ENCODE data around the gene TMEM106B.

The TMEM106B gene

DNA sequence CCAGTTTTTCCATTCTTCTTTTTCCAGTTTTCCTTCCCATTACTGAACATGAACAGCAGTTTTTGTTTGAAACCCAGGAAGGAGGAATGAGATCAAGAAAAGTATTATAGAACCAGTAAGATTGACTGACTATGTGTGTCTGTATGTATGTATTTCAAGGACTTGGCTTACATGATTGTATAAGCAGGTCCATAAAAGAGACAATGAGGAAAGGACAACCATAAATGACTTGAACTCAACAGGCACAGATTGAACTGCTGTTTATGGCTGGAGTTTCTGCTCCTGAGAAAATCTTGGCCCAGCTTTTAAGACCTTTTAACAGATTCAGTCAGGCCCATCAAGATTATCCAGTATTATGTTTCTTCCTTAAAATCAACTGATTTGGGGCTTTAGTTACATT is 39.1 kb downstream of the TMEM106B start:
- no peak overlapping the region for H3K4me3 ChIP-seq (ENCODE audit: low read length)
- H3K27me3 ChIP-seq (ENCODE audit: control insufficient read depth, low read length): no peaks in the 10 kb centered on the region
- no peak overlapping the region for H3K4me2 ChIP-seq (ENCODE audit: low read length)
- H3K27ac ChIP-seq (ENCODE audit: low read depth, low read length): no peak overlapping the region
- no peaks in the 10 kb centered on the region for H3K9me3 ChIP-seq (ENCODE audit: control insufficient read depth, insufficient read depth, low read length)
- H3K4me1 ChIP-seq (ENCODE audit: control insufficient read depth, low read length): no peaks in the 10 kb centered on the region
- H3K9me2 ChIP-seq (replicated peaks; ENCODE audit: control insufficient read depth, low read length): no peaks in the 10 kb centered on the region
- no peaks in the 10 kb centered on the region for H3K36me3 ChIP-seq (ENCODE audit: control insufficient read depth, low read length)
- H3K79me2 ChIP-seq (ENCODE audit: control insufficient read depth, low read length): no peaks in the 10 kb centered on the region
- TF ChIP-seq, protein P1, sequence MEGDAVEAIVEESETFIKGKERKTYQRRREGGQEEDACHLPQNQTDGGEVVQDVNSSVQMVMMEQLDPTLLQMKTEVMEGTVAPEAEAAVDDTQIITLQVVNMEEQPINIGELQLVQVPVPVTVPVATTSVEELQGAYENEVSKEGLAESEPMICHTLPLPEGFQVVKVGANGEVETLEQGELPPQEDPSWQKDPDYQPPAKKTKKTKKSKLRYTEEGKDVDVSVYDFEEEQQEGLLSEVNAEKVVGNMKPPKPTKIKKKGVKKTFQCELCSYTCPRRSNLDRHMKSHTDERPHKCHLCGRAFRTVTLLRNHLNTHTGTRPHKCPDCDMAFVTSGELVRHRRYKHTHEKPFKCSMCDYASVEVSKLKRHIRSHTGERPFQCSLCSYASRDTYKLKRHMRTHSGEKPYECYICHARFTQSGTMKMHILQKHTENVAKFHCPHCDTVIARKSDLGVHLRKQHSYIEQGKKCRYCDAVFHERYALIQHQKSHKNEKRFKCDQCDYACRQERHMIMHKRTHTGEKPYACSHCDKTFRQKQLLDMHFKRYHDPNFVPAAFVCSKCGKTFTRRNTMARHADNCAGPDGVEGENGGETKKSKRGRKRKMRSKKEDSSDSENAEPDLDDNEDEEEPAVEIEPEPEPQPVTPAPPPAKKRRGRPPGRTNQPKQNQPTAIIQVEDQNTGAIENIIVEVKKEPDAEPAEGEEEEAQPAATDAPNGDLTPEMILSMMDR (IDR thresholded peaks at IDR 0.05; ENCODE audit: low read depth, low read length, poor library complexity, severe bottlenecking): no peak
- no peak for TF ChIP-seq EZH2phosphoT487 (IDR thresholded peaks at IDR 0.05; ENCODE audit: borderline replicate concordance, low read length)
- no peaks in the 10 kb centered on the region for H4K20me1 ChIP-seq (ENCODE audit: control insufficient read depth, insufficient read depth, low read depth, low read length)
- H3F3A ChIP-seq (ENCODE audit: control insufficient read depth, insufficient read depth): no peaks in the 10 kb centered on the region

DNA sequence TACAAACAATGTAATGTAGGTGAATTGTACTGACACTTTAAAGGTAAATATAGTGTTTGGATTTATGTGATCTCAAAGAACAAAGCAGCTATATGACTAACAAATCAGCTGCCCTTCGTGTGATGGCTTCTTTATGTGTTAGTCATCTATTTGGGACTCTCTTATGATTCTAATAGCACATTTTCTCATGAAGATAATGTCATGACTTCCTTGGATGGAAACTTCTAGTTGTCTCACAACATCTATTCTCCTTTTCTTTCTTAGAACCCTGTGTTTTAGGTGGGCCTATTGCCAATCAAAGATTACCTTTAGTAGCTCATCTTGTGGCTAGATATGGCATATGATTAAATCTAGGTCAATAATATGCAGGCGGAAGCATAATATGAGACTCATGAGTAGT is 45.0 kb downstream of the TMEM106B start:
- Histone ChIP-seq H3K4me1 (ENCODE audit: control insufficient read depth, low read length) (peaks cover 3% of the 10 kb centered on the region; the same call in 1 of the 2 replicates), H3K79me2 (ENCODE audit: control insufficient read depth, low read length) (no peaks in the 10 kb centered on the region), H3F3A (ENCODE audit: control insufficient read depth, insufficient read depth) (no peaks in the 10 kb centered on the region), H3K9me2 (replicated peaks; ENCODE audit: control insufficient read depth, low read length) (no peaks in the 10 kb centered on the region), H3K4me3 (ENCODE audit: low read length) (no peak overlapping the region), H3K27me3 (ENCODE audit: control insufficient read depth, low read length) (no peaks in the 10 kb centered on the region), H3K36me3 (ENCODE audit: control insufficient read depth, low read length) (no peaks in the 10 kb centered on the region), H3K27ac (ENCODE audit: low read depth, low read length) (no peak overlapping the region), H4K20me1 (ENCODE audit: control insufficient read depth, insufficient read depth, low read depth, low read length) (no peaks in the 10 kb centered on the region), H3K9me3 (ENCODE audit: control insufficient read depth, insufficient read depth, low read length) (no peaks in the 10 kb centered on the region), H3K4me2 (ENCODE audit: low read length) (no peak overlapping the region)
- TF ChIP-seq, protein P1 (IDR thresholded peaks at IDR 0.05; ENCODE audit: low read depth, low read length, poor library complexity, severe bottlenecking): no peak
- TF ChIP-seq EZH2phosphoT487 (IDR thresholded peaks at IDR 0.05; ENCODE audit: borderline replicate concordance, low read length): no peak

DNA sequence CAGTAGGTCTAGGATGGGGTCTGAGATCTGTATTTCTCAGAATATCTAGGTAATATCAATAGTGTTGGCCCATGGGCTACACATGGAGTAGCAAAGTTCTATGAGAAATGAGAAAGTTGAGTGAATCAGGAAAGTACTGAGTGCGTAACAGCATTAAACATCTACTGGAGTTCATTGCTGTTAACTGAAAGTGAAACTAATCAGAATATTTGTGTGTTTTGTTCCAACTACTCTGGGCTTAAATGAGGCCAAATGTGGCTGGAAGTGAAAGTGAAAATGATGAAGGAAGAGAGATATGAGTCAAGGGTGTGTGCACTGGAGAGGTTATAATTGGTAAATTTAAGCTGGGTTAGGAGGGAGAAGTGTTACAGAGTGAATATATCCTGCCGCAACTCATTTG is 46.5 kb downstream of the TMEM106B start:
- no peaks in the 10 kb centered on the region for H3K9me3 ChIP-seq (ENCODE audit: control insufficient read depth, insufficient read depth, low read length)
- no peaks in the 10 kb centered on the region for H3K79me2 ChIP-seq (ENCODE audit: control insufficient read depth, low read length)
- peaks cover 3% of the 10 kb centered on the region; the same call in 1 of the 2 replicates for H3K4me1 ChIP-seq (ENCODE audit: control insufficient read depth, low read length)
- no peaks in the 10 kb centered on the region for H3F3A ChIP-seq (ENCODE audit: control insufficient read depth, insufficient read depth)
- H3K36me3 ChIP-seq (ENCODE audit: control insufficient read depth, low read length): no peaks in the 10 kb centered on the region
- TF ChIP-seq EZH2phosphoT487 (IDR thresholded peaks at IDR 0.05; ENCODE audit: borderline replicate concordance, low read length): no peak
- TF ChIP-seq, protein P1 (IDR thresholded peaks at IDR 0.05; ENCODE audit: low read depth, low read length, poor library complexity, severe bottlenecking): no peak
- H3K27ac ChIP-seq (ENCODE audit: low read depth, low read length): no peak overlapping the region
- no peaks in the 10 kb centered on the region for H3K27me3 ChIP-seq (ENCODE audit: control insufficient read depth, low read length)
- H3K9me2 ChIP-seq (replicated peaks; ENCODE audit: control insufficient read depth, low read length): no peaks in the 10 kb centered on the region
- H3K4me3 ChIP-seq (ENCODE audit: low read length): no peak overlapping the region
- no peaks in the 10 kb centered on the region for H4K20me1 ChIP-seq (ENCODE audit: control insufficient read depth, insufficient read depth, low read depth, low read length)
- H3K4me2 ChIP-seq (ENCODE audit: low read length): no peak overlapping the region

Data from DOHH2 (cell line).